NCI-H1930 (cell line): ENCODE measurements around the gene ABHD17C.
A peak's percentile ranks its signal among the peaks of the same experiment; 100 is the strongest.

Source experiments
- DNase-seq, 2 experiments: peaks; one replicate each; lab custom pipeline; 2025; lab: John Stamatoyannopoulos, UW

The ABHD17C gene

DNA sequence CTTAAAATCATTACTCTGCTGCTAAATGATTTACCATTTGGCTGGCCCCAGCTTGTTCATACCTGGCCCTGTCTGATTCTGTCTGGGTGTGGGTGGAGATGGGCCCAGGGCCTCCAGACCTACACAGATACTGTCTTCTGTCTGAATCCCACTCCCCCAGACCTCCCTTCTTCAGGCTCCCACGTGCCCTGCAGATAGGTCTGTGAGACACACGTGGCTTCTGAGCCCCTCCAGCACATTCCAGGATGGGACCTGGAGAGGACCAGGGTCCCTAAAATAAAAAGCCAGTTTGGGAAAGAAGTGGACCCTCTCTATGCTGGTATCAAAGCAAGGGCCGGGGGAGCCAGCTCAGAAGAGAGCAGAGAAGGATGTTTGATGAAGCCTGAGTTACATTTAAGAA lies 69.4 kb downstream of the ABHD17C start:
- no peak for DNase-seq

- no peak for DNase-seq
Observed at GRCh38 chr15:80766275-80766674, 71.2 kb downstream of the ABHD17C start.

DNA sequence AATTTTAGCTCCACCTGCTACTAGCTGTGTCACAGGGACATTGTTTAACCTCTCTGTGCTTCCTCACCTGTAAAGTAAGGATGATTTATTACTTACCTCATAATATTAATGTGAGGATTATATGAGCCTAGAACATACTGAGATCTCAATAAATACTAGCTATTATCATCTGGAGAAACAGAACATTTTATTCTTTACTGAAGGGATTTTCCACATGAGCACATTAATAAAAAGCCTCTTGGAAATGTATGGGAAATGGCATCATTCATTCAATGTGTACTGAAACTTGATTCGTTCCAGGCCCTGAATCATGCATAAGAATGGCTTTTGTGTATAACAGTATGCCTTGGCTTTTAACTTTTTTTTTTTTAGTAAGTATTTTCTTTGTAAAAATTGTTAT lies 73.0 kb downstream of the ABHD17C start:
- DNase-seq: no peak

GRCh38 chr15:80769153-80769828 lies 74.2 kb downstream of the ABHD17C start:
- no peak for DNase-seq

DNA sequence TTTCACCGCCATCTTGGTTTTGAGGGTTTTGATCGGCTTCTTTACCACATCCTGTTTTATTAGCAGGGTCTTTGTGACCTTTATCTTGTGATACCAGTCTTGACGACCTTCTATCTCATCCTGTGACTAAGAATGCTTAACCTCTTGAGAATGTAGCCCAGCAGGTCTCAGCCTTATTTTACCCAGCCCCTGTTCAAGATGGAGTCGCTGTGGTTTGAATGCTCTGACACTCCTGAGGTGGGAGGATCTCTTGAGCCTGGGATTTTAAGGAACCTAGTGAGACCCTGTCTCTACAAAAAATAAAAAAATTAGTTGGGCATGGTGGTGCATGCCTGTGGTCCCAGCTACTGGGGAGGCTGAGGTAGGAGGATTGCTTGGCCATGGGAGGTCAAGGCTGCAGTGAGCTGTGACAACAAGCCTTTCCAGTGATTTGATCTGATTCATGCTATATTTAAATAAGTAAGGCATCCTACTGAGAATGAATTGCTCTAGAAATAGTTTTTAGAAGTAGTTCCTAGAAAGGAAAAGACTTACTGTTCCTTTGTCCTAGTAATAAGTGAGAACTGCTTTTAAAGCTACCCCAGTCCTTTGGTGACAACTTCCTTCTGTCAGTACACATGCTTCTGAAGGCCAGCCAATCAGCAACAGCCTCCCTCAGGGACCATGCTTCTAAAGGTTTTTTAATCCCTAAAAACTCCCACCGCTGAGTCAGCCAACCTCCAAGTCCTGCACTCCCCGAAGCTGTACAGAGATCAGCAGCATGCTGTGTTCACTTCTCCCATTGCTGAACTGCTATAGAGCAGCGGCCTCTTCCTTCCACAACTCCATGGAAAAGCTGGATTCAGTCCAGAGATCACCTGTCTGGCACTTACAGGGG lies 75.0 kb downstream of the ABHD17C start:
- no peak for DNase-seq

- peak in 1 of 2 experiments; percentile 21 for DNase-seq
Observed at GRCh38 chr15:80773122-80773551, 78.0 kb downstream of the ABHD17C start.

DNA sequence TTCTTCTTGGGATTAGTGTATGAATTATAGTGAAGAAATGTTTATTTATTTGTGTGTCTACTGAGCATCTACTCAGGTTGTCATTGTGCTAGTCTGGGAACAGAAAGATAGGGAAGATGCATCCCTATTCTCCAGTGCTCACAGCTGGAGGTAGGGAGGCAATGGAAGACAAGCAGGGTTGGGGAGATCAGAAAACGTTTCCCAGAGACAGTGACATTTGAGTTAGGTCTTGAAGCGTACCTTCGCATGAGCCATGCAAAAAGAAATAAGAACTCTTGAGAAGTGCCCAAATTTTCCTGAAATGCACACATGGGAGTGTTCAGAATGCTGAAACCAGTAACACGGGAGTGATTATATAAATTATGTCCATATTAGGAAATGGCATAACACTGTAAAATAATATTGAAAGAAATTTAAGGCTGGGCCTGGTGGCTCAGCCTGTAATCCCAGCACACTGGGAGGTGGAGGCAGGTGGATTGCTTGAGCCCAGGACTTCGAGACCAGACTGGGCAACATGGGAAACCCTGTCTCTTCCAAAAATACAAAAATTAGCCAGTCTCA lies 78.8 kb downstream of the ABHD17C start:
- DNase-seq: no peak

DNA sequence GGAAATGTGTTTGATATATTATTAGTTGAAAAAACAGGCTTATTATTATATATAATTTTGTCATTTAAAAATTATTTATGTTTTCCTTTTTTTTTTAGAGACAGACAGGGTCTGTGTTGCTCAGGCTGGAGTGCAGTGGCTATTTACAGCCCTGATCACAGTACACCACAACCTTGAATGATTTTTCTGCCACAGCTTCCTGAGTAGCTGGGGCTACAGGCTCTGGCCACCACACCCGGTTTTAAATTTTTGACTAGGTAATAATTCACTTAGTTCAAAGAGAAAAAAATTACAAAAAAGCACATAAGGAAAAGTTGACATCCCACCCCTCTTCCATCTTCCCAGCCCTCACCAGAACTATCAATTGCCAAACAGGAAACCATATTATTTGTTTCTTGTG lies 79.4 kb downstream of the ABHD17C start:
- no peak for DNase-seq

DNA sequence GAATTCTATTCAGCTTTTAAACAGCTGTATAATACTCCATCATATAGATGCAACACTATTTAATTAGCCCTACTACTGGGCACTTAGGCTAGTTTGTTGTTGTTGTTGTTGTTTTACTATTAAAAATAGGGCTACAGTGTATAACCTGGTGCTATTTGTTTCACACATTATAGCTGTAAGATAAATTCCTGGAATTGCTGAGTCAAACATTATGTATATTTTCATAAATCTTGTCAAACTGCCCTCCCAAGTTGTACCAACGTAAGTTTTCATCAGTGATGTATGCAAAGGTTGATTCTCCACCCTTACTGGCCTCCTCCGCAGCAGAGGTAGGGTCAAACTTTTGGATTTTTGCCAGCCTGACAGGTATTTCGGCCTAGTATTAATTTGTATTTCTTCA lies 80.2 kb downstream of the ABHD17C start:
- no peak for DNase-seq

DNA sequence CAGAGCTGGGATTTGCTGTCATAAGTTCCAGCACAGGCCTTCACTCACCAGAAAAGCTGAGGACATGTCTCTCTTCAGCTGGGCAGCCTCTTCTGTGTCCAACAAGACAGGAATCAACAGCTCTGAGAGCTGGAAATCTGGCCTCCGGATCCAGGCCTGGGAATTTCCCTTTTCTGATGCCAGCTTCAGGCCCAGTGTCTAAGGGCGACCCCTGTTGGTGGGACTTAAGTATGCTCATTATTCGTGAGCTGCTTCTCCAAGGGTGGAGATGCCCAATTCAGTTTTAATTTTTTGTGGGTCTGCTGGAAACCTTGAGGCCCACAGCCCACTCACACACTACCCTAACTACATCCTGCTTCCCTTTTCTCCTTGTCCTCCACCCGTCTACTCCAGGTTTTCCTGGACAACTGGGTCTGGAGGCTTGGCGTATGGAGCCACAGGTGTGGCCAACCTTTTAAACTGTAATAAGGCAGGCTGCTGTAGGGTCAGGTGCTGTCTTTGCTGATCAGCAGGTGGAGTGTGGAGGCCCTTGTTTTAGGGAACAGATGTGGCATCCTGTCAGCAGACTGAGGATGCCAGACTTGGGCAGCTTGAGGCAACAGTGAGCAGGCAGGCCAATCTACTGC lies 81.4 kb downstream of the ABHD17C start:
- peak in 1 of 2 experiments; percentile 55 for DNase-seq

- no peak for DNase-seq
Observed at GRCh38 chr15:80777137-80777536, 82.0 kb downstream of the ABHD17C start.

GRCh38 chr15:80777826-80778620 lies 82.9 kb downstream of the ABHD17C start:
- DNase-seq: no peak

GRCh38 chr15:80778621-80778963 lies 83.5 kb downstream of the ABHD17C start:
- no peak for DNase-seq

DNA sequence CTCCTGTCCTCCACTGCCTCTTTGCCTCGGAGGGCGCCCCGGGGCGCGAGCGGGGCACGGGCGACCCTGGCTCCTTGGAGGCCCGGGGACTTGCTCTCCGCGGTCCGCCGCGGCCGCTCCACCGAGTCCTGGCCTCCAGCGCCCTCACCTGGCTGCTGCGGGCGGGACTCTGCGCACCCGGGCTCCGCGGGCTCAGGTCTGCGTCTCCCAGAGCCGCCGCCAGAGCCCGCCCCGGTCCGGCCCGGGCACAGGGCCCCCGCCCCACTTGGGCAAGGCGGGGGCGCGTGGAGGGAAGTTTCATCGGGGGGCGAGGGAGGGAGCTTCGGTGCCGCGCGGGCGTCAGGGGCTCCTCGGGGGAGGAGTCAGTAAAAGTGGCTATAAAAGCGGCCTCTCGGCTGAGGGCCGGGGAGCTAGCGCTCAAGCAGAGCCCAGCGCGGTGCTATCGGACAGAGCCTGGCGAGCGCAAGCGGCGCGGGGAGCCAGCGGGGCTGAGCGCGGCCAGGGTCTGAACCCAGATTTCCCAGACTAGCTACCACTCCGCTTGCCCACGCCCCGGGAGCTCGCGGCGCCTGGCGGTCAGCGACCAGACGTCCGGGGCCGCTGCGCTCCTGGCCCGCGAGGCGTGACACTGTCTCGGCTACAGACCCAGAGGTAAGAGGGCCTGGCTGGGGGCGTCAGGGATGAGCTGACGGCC lies 84.0 kb downstream of the ABHD17C start, which contains the start of gene CEMIP:
TSS of gene CEMIP (plus strand) at position 407 of the 694 bp plus-strand sequence. CDS start 94,510 bp downstream, outside the sequence.
- DNase-seq: peak; percentile 58 to 72

- DNase-seq: no peak
Observed at GRCh38 chr15:80779658-80780415, 84.7 kb downstream of the ABHD17C start.

- DNase-seq: no peak
Observed at GRCh38 chr15:80780416-80781221, 85.5 kb downstream of the ABHD17C start.

DNA sequence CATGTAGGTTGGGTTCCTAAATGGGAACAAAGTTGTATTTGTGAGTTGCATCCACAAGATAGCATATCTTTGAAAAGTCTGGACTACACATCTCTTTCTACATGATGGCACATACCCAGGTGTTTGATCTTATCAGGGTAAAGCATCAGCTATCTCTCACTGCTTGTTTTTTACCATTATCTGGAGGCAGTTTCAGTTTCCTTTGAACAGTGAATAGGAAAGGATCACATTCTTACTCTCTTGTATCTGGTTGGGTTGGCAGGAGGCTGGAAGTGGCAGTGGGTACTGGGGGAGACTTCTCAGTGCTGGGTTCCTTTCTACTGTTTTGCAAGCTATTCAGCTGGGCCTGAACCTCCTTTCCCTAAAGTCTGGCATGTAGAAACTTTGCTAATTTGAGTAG lies 88.2 kb downstream of the ABHD17C start:
- DNase-seq: no peak

- no peak for DNase-seq
Observed at GRCh38 chr15:80785335-80785734, 90.2 kb downstream of the ABHD17C start.

DNA sequence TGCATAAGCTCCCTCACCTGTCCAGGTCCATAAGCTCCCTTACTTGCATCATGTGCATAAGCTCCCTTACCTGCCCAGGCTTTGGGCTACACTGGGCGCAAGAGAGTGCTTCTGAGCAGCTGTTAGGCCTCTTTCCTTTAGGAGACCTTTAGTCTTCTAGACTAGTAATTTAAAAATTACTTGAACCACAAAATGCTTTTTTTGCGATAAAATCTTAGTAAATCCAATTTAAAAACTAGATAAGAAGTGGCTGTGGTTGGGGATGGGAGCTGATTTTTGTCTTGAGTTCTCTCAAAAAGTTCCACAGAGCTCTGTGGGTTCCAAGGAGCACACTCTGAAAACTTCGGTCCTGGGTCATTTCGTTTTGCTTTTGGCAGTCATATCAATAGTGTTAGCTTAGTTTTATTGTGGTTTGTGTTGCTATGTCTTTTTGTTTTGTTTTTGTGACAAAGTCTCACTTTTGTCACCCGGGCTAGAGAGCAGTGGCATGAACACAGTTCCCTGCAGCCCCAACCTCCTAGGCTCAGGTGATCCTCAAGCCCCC lies 90.8 kb downstream of the ABHD17C start:
- no peak for DNase-seq
